NB4 (cell line): ENCODE results near the gene SORD.
"Not testable (repeated sequence)": the region's sequence is repeated elsewhere in the genome, so short reads cannot be mapped to it uniquely, and the experiment has no call there.

ENCODE experiments used
- POLR2A ChIP-seq: IDR thresholded peaks from 2 replicates; pipeline ENCODE4 v1.6.1; 2011; ENCODE audit warnings: mild to moderate bottlenecking; ENCODE audit not compliant: insufficient read length; ENCODE audit errors: extremely low read depth
- TF ChIP-seq, protein P1 (sequence below): IDR thresholded peaks from one replicate; pipeline ENCODE4 v1.5.1; 2012; ENCODE audit warnings: low read depth, low read length
- TF ChIP-seq, protein P2 (sequence below): IDR thresholded peaks from 2 replicates; pipeline ENCODE4 v1.6.1; 2011; ENCODE audit warnings: low read depth, low read length

DNA sequence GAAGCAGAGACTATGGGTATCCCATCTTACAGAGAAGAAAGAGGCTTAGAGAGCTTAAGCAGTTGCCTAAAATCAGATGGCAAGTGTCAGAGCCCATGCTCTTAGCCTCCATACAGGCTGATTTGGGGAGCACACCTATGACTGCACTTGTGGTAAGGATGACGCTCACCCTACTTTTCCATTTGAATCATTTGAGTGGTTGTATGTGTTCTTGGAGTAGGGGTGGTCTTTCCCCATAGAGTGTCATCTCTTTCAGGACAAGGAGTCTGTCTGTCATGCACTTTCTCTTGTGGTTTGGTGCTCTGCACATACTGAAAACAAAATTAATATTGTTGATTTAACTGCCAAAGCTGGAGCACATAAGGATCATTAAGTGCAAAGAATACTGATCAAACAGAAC, 35.3 kb upstream of the SORD start:
- not testable (repeated sequence) for TF ChIP-seq POLR2A
- TF ChIP-seq, protein P1, sequence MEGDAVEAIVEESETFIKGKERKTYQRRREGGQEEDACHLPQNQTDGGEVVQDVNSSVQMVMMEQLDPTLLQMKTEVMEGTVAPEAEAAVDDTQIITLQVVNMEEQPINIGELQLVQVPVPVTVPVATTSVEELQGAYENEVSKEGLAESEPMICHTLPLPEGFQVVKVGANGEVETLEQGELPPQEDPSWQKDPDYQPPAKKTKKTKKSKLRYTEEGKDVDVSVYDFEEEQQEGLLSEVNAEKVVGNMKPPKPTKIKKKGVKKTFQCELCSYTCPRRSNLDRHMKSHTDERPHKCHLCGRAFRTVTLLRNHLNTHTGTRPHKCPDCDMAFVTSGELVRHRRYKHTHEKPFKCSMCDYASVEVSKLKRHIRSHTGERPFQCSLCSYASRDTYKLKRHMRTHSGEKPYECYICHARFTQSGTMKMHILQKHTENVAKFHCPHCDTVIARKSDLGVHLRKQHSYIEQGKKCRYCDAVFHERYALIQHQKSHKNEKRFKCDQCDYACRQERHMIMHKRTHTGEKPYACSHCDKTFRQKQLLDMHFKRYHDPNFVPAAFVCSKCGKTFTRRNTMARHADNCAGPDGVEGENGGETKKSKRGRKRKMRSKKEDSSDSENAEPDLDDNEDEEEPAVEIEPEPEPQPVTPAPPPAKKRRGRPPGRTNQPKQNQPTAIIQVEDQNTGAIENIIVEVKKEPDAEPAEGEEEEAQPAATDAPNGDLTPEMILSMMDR = not testable (repeated sequence)
- TF ChIP-seq, protein P2, sequence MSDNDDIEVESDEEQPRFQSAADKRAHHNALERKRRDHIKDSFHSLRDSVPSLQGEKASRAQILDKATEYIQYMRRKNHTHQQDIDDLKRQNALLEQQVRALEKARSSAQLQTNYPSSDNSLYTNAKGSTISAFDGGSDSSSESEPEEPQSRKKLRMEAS = not testable (repeated sequence)
